ENCODE data around the gene EIF3L.
"Not testable (repeated sequence)": the region's sequence is repeated elsewhere in the genome, so short reads cannot be mapped to it uniquely, and the experiment has no call there.

EIF3L gene
- total RNA-seq, result 62.2 to 148 (median 107) reads per million in 17 experiments

DNA sequence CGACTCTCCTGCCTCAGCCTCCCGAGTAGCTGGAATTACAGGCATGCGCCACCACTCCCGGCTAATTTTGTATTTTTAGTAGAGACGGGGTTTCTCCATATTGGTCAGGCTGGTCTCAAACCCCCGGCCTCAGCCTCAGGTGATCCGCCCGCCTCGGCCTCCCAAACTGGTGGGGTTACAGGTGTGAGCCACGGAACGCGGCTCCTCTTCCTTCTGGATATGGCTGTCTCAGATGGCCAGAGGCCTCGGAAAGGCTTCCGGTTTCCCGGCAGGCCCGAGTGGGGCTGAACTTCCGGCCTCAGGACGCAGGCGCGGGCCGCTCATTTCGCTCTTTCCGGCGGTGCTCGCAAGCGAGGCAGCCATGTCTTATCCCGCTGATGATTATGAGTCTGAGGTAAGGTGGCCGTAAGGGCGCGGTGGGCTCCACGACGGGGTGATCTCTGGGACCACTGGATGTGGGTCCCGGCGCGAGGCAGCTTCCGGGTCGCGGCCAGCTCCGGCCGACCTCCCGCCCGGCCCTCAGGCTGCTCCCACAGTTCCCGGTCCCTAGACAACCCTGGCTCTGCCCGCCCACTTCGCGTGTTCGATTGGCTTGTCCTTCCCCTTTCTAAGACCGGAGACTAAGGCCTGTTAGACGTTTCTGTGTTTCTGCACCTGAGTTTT is at the start of gene EIF3L:
Gene EIF3L (plus strand): TSS at position 331 of the 663 bp plus-strand sequence. CDS start 31 bp downstream, at position 362.
- DNase-seq, result peak; percentile 91 to 96 (median 95)

- not testable (repeated sequence) for DNase-seq
These were observed 49.2 kb upstream of the EIF3L start for GRCh38 chr22:37799979-37800378.

GRCh38 chr22:37801946-37802309 is 47.3 kb upstream of the EIF3L start:
- DNase-seq, result no peak

DNA sequence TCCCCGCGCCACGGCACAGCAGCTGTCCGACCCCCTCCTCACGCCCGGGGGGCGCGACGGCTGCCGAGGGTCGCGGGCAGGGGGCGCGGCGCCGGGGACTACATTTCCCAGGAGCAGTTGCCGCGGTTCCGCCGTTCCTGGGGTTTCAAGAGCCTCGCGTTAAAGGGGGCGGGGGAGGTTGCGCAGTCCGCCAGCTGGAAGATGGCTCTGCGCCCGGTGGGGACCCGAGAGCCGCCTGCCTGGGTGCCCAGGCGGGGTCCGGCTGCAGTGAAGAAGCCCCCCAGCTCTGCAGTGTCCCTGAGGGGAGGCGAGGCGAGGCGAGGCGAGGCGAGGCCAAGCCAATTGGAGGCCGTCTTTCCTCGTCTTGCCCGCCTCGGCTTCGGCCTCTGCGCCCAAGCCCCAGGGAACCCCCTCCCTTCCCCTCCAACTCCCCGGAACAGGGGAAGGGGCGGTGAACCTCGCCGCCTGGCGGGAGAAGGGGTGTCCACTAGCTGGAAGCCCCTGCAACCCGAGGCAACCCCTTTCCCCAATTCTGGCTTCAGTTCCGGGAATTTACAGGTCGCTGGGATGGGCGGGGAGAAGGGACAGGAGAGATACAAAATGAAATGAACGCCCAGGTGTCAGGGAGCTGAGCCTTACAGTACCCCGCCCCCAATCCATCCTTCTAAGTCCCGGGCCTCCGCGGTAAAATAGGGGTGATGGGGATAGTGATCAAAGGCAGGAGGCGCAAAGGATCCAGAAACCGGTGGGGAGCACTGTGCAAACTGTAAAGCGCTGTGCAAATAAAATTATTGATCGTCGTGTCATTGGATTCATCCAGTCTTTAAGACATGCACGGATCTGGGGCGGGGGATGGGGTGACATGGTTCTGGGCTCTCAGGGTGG is 46.7 kb upstream of the EIF3L start:
- peak in 3 of 4 experiments; percentile 49 to 80 (median 73) for DNase-seq

DNA sequence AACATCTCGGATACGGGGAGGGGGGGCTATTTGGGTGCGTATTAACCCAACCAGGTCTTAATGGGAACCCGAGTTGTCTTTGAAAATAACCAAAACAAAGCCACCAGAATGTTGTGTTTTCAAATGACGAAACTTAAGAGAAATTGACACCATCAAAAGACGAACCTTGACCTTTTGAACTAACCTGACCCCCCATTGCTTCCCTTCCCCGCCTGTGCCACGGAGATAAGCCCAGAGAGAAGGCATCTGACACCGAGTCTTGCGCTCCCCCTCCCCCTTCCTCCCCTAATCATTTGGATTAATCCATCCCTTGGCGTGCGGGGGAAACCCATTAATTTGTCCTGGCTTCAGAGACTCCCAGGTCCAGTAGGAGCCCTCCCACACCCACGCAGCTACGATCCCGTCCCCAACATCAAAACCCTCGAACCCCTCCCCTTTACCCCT is 46.0 kb upstream of the EIF3L start:
- no peak for DNase-seq

DNA sequence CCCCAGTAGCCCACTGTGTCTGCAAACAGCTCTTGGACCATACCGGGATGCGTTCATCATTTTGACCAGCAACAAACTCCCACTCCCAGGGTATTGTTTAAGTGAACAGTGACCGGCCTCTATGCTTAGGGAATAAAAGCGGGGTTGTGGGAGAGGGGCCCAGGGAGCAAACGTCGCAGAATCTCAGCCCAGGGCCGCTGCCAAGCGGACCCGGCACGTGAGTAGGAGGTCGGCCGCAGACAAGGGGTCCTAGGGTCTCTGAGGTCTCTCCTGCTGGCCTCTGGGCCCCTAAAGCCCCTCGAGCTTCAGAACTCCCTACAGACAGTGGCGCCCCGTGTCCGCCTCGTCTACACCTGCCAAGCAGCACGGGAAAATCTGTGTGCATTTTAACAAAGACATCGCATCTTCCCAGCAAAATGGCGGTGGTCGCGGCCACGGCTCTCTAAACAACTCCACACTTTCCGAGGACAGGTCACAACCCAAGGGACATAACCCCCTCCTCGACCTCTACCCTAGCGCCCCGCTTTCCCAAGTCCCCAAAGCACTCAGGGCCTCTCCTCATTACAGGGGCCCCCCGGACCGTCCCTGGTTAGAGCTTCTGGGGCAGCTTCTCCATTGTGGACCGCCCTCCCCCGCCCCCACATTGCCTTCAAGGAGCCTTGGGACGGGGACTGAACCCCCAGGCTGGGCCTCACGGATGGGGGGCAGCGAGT is 45.4 kb upstream of the EIF3L start:
- DNase-seq, result no peak

DNA sequence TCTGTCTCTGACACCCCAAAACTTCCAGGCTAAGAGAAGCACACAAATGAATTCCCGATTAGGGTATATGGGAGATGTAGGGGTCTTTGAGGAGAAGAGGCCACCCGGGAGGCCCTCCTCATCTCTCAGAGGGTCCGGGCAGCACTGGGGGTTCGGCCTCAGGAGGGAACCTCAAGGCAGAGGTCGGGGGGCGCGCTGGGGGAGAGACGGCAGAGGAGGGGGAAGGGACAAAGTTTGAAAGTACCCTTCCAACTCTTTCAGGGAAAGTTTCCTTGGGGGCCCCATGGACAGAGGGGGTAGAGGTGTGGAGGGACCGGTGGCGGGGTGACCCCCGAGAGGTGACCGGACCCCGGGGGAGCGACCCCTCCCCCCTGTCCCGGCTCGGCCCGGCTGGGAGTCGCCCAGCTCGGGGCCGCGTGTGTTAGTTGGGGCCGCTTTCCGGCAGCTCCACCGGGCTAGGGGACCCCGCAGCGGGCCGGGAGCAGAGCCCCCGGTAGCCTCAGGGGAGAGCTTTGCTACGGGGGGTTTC is 44.8 kb upstream of the EIF3L start:
- peak in 2 of 4 experiments; percentile 27 to 39 for DNase-seq

GRCh38 chr22:37804881-37805809 is 44.1 kb upstream of the EIF3L start:
- peak; percentile 82 to 93 (median 90) for DNase-seq

DNA sequence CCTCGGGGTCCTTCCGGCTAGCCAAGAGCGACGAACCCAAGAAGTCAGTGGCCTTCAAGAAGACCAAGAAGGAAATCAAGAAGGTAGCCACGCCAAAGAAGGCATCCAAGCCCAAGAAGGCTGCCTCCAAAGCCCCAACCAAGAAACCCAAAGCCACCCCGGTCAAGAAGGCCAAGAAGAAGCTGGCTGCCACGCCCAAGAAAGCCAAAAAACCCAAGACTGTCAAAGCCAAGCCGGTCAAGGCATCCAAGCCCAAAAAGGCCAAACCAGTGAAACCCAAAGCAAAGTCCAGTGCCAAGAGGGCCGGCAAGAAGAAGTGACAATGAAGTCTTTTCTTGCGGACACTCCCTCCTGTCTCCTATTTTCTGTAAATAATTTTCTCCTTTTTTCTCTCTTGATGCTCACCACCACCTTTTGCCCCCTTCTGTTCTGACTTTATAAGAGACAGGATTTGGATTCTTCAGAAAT is 43.4 kb upstream of the EIF3L start:
- no peak for DNase-seq

GRCh38 chr22:37806409-37807333 is 42.5 kb upstream of the EIF3L start:
- peak in 3 of 4 experiments; percentile 20 to 55 (median 31) for DNase-seq

DNA sequence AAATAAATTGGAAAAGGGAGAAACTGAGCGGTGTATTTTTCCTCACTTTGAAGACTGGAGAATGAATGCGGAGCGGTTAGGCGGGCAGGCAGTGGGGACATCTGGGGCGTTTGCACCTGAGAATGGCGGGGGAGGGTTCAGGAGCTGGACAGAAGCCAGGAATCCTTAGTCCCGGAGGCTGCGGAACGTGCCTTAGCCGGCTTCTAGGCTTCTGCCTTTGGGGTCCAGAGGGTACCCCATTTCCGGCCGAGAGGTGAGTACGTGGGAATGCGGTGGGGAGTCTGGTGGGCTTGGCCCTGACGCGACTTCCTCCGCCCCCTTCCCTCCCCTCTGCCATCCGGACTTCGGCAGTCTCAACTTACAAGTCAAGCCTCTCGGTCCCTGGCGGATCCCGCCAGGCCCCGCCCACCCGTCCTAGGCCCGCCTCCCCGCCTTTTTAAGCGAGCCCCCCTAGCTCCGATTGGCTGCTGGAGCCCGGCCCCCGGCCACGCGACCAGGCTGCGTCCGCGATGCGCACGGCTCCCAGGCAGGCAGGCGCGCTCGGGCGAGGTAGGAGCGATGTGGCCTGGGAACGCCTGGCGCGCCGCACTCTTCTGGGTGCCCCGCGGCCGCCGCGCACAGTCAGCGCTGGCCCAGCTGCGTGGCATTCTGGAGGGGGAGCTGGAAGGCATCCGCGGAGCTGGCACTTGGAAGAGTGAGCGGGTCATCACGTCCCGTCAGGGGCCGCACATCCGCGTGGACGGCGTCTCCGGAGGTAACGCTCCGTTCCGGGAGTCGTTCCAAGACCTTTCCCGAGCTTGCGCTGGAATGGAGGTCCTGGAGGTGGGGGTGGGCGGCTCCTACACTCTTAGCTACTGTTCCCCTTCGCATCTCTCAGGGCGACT is 41.6 kb upstream of the EIF3L start, which contains the start of gene GCAT:
Gene GCAT (plus strand): TSS at position 525 of the 884 bp plus-strand sequence. CDS start 34 bp downstream, at position 559.
- DNase-seq, result peak; percentile 91 to 98 (median 96)

DNA sequence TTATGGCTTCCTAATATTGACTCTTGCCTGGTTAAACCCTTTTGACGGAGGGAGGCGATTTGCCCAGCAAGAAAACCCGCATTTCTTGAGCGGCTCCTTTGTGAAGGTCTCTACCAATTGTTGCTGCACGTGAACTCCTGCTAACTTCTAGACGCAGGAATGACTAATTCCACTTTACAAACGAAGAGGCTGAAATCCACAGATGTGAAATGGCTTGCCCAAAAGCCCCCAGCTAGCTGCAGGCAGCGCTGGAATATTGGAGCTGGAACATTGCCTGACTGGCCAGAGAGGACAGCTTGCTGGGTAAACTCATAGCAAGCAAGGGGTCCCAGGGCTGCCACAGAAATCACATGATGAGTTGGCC is 40.9 kb upstream of the EIF3L start:
- no peak for DNase-seq

GRCh38 chr22:37809672-37810333 is 39.4 kb upstream of the EIF3L start:
- no peak for DNase-seq

DNA sequence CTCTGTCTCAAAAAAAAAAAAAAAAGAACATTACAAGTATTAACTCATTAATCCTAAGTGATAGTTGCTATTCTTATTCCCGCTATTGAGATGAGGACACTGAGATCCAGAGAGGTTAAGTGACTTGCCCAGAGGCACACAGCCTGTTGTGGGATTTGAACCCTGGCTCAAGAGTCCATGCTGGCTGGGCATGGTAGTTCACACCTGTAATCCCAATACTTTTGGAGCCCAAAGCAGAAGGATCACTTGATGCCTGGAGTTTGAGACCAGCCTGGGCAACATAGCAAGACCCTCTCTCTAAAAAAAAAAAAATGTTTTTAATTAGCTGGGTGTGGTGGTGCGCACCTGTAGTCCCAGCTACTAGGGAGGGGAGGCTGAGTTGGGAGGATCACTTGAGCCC is 37.4 kb upstream of the EIF3L start:
- no peak for DNase-seq

GRCh38 chr22:37812869-37813678 is 36.1 kb upstream of the EIF3L start:
- no peak for DNase-seq

DNA sequence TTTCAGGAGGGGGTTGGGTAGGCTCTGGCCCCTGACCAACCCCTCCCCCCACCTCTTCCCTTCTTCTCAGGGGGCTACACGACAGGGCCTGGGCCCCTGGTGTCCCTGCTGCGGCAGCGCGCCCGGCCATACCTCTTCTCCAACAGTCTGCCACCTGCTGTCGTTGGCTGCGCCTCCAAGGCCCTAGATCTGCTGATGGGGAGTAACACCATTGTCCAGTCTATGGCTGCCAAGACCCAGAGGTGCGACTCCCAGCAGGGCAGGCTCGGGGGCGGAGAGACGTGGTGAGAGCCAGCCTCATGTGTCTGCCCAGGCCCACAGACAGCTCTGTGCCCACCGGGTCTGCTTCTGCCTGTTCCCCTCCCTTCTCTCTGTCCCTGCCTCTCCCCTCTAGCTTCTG is 33.6 kb upstream of the EIF3L start:
- no peak for DNase-seq

DNA sequence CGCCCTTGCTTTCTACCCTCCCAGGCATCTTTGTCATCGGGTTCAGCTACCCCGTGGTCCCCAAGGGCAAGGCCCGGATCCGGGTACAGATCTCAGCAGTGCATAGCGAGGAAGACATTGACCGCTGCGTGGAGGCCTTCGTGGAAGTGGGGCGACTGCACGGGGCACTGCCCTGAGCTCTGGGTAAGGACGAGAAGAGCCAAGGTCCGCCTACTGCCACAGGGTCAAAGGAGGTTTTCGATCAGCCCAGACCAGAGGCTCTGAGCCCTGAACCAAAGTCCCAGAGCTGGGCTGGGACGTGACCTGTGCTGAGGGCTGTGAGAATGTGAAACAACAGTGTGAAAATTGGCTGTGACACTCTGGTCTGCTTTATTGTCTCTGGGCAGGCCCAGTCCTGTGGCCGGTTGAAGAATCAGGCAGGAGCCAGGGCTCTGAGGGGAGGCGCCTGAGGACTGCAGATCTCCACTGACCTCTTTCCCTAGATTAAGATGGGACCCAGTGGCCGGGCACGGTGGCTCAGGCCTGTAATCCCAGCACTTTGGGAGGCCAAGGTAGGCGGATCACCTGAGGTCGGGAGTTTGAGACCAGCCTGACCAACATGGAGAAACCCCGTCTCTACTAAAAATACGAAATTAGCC is 32.6 kb upstream of the EIF3L start:
- DNase-seq, result no peak

Measured in suppressor macrophage (primary cell).